HG03097 (cell line): Measurements from ENCODE around the gene MRPS22.

Experiments used
- ATAC-seq: cut with Tn5 transposase; IDR thresholded peaks from one replicate; pipeline ENCODE4 v1.9.1; 2021; ENCODE audit not compliant: unreplicated experiment, low FRiP score

Gene MRPS22

DNA sequence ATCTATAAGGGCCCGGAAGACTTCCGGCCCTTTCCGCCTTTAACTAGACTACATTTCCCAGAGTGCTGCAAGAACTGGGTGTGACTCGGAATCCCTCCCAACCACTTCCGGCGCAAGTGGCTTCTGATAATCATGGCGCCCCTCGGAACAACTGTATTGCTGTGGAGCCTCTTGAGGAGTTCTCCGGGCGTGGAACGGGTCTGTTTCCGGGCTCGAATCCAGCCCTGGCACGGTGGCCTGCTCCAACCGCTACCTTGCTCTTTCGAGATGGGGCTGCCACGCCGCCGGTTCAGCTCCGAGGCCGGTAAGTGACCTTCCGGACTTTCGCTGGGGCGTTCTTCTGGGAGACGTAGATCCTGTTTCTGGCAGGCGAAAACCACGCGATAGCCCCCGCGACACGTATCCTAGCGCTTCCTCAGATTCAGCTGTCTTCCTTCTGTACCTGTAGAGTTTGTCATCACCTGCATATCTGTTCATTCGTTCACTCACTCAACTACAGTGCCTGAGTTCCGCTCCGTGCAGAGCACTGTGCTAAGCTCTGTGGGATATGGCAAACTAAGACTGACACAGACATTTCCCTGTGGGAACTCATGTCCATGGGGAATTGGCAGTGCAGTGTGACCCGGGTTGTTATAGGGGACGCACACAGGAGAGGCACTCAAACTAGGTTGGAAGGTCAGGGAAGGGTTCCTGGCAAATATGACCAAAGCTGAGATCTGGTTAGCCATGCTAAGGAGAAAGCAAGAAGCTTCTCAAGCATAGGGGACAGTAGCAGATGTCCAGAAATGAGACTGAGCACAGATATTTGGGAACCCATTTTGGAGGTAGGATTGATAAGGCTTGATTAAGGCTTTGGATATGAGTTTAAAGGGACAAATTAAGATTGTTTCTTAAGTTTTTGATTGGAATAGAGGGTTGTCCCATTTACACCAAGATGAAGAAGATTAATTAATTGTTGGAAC, at the start of gene MRPS22:
MRPS22 (plus strand) TSS at position 126 of the 962 bp plus-strand sequence; CDS start at position 133, 7 bp downstream.
- ATAC-seq, result peak; percentile 93

DNA sequence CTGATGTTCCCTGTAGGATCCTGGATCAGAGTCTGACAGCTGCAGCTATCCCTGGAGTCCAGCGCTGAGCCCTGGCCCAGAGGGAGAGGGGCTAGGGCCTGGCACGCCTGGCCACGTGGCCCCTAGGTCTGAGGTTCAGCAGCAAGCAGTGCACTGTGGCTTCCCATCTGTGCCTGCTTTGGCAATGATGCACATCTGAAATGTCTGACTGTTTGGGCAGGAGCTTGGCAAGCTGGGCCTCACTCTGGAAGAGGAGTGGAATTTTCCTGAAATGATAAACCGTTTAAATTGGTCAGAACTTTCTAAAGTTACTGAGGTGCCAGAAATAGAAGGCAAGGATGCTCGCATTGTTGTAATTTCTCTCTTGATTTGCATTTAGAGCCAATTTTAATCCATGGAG, 48.8 kb upstream of the MRPS22 start:
- ATAC-seq, result no peak

DNA sequence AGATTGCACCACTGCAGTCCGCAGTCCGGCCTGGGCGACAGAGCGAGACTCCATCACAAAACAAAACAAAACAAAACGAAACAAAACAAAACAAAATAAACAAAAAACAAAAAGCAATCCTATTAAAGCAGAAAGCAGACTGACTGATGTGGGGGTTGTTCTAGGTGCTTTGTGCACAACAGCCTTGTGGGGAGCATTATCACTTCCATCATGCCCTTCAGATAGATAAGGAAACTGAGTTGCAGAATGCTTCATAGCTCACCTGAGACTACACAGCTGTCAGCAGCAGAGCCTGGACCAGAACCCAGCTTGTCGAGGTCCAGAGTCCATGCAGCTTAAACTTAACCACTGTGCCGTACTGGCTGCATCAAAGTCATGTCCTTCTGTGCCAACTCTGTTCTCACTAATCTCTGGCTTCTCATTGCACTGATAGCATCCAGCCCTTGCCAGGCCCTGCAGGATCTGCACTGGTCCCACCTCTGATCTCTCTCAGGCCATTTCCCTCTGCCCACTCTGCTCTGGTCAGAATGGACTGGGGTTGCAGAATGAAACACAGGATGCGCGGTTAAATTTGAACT, 47.6 kb upstream of the MRPS22 start:
- ATAC-seq, result no peak

DNA sequence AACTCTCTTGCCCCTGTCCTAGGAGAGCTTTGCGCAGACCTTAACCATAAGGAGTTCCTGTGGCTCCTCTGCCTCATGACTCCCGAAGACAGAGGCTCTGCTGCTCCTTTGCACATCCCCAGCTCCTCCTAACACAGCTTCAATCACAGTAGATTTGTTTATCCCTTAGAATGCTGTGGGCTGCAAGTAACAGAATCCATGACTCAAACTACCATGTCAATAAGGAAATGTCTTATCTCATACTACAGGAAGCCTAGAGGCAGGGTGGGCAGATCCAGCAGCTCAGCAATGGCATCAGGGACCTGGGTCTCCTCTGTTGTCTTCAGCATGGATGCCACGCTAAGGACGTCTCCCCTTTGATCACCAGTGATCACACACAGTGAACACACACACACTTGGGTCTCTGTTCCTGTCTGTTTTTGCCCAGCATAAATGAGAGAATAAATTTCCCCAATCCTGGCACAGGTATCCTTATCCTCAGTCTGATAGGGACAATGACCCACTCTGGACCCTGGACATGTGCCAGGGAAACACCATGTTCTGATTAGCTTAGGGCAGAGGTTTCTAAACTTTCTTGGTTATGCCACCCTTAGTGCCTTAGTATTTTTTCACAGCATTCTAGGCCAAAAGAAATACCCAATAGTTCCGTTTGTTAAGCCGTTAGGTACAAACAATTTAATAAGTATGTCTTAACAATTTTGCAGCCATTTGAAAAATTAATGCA, 46.1 kb upstream of the MRPS22 start:
- no peak for ATAC-seq

DNA sequence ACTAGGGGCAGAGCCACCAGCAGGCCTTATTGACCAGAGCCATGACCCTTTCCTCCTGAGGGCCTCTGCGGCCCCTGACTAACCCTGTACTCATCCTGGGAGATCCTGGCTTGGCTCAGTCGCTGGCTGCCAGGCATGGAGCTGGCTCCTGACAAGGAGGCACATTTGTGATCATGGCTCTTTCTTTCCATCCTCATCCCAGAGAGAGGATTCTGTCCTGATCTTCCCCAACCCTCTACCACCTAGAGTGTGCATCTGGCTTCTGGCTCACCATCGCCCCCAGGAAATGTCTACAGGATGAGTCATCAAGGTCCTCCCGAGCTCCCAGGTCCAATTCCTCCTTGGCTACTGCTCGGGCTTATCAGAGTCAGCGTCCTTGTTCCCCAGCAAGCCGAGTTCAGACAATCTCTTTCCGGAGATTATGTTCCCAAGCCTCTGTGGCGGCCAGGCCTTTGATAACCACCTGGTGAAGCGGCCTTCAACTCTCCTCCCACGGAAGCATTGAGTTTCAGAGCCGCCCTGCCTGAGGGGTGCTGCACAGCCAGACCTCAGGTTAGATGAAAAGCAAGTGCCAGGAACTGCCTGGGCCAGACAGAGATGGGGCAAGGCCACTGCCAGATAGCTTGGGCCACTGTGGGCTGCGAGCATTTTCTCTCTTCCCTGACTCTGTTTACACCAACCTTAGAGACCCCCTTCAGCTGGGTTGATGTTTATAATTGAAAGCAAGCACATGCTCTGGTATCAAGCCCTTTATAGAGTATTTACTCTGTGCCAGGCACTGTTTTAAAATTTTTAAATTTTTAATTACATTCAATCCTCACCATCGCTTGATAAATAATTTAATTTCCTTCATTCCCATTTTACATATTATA, 44.3 kb upstream of the MRPS22 start:
- no peak for ATAC-seq

DNA sequence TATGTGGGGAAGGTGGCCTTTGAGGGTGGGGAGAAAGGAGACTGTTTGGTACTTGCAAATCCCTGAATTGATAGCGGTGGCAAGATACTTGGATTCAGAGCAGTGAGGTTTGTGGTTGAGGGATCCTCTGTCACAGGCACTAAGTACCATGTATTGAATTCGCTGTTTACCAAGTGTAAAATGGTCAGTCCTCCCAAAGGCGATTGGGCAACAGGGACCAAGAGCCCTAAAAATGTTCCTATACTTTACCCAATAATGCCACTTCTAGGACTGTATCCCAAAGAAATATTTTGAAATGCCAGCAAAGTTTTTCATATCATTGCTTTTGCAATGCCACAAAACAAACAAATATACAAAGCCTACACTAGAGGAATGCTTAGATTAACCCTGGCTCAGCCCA, 43.4 kb upstream of the MRPS22 start:
- ATAC-seq, result no peak

DNA sequence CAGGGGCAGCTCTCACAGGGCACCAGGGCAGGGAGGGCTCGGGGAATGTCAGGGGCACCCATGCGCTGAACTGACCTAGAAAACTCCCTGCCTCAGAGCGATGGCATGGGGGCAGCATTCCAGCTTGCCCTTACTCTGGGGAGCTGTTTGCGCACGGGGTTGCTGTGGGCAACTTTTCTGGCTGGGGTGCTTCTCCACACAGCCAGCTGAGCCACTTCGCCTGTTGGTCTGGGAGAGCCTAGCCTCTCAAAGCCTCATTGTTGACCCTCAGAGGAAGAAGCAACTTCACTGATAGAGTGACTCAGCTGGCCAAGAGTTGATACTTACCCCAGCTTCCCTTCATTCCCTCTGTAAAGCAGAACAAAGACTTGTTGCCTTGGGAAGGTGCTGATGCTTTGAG, 42.6 kb upstream of the MRPS22 start:
- ATAC-seq, result no peak

DNA sequence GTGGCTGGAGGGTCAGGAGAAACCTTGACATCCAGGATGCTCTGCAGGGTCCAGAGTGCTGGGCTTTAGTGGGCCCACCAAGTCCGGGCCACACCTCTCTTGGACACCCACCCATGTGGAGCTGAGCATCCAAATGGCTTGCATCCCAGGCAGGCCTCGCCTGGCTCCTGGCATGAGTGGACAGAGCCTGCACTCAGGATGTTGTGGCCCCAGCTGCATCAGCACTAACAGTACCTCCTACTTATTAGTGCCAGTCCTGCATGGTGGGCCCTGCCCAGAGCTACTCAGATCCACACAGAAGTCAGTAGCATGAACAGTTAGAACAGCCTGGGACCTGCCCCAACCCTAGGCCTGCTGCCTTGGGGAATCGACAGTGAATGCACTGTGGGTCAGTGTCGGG, 42.2 kb upstream of the MRPS22 start:
- ATAC-seq, result no peak

DNA sequence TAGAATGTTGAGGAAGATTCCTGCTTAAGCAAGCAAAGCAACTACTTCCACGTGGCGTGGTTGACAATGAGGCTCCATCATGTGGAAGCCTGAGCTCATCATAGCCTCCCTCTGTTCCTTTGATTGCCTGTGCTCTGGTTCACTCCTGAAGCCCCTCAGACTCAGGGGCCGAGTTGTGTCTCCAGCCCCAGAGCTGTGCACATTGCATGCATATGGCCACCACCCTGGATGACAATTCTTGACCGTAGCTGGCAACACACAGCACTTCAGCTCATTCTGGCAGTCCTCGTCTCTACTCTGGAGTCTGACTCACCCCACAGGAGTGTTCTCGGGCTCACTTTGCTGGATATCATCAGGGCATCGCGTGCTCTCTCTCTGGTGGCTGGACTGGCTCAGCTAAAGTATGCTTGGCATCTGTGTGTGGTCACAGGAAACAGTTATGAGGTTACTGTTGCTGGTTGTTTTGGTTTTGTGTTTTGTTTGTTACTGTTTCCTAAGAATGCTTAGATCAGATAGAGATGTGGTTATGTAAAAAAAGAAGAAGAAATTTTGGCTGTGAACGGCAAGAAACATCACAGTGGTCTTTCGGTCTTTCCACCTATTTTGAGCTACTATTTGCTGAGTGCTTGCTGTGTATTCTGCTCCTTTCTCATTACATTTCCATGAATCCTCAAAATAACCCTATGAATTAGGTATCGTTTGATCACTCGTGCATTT, 41.6 kb upstream of the MRPS22 start:
- ATAC-seq, result no peak

DNA sequence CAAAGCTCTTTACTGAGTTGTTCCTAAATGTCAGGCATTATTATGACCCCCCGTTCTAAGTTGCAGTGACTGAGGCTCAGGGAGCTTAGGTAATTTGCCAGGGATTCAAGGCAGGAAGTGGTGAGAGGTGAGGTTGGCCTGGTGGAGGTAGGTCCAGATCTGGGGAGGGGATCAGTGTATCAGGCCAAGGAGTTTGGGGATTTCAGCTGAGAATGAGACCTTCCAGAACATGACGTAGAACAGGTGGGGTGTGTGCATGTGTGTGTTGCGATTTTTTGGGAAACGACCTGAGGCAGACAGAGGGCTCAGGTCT, 41.1 kb upstream of the MRPS22 start:
- no peak for ATAC-seq

DNA sequence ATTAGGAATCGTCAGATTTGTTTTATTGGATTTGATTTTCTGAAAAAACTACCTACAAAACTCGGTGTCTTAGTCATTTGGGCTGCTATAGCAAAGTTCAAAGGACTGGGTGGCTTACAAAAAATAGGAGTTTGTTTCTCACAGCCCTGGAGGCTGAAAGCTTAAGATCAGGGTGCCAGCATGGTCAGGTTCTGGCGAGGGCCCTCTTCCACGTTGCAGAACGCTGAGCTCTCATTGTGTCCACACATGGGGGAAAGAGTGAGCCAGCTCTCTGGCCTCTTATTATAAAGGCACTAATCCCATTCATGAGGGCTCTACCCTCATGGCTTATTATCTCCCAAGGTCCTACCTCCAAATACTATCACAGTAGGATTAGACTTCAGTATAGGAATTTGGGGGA, 40.6 kb upstream of the MRPS22 start:
- no peak for ATAC-seq

DNA sequence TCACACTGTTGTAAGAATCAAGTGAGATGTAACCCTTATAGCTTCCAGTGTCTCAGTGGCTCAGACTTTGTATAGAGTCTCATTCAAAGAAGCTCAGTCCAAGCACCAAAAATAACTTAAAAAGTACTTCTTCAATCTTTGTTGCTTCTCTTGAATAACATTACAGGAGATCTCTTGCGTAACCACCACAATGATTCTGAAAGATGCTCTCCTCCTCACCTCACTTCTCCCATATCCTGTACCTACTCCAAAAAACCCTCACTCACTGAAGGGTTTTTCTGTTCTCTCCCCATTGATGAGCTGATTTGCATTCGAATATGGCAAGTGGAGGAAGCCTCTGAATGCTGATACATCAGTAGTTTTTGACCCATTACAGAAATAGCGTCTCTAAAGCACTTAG, 39.4 kb upstream of the MRPS22 start:
- no peak for ATAC-seq

DNA sequence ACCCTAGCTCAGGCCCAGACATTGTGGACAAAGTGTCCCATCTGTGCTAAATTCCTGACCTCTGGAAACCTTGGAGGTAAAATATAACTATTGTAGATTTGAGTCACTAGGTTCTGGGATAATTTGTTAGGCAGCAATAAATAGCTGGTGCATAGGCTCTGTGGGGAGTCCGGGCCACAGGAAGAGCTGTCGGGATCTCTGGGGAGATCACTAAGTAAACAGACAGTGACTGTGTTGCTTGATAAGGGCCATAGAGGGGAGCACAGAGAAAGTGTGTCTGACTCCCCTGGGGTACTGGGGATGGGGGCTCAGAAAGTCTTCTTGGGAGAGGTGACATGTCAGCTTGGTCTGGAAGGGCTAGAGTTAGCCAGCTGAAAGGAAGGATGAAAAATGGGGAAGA, 37.7 kb upstream of the MRPS22 start:
- ATAC-seq, result no peak

DNA sequence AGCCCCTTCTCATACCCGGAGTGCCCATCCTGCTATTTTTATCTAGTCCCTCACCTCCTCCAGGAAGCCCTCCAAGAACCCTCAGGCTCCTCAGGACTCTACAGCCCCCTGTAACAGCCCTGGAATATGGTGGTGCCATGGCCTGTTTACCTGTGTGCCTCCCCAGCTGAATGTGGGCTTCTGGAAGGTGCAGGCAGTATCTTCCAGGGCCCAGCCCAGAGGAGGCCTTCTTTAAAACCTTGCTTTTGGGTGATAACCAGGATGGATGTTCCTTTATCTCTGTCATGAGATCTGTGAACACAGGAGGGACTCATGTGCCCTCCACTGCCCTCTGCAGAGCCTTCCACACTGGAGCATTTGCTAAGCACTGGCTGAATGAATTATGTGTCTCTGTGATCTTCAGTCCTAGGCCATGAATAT, 36.7 kb upstream of the MRPS22 start:
- ATAC-seq, result no peak

DNA sequence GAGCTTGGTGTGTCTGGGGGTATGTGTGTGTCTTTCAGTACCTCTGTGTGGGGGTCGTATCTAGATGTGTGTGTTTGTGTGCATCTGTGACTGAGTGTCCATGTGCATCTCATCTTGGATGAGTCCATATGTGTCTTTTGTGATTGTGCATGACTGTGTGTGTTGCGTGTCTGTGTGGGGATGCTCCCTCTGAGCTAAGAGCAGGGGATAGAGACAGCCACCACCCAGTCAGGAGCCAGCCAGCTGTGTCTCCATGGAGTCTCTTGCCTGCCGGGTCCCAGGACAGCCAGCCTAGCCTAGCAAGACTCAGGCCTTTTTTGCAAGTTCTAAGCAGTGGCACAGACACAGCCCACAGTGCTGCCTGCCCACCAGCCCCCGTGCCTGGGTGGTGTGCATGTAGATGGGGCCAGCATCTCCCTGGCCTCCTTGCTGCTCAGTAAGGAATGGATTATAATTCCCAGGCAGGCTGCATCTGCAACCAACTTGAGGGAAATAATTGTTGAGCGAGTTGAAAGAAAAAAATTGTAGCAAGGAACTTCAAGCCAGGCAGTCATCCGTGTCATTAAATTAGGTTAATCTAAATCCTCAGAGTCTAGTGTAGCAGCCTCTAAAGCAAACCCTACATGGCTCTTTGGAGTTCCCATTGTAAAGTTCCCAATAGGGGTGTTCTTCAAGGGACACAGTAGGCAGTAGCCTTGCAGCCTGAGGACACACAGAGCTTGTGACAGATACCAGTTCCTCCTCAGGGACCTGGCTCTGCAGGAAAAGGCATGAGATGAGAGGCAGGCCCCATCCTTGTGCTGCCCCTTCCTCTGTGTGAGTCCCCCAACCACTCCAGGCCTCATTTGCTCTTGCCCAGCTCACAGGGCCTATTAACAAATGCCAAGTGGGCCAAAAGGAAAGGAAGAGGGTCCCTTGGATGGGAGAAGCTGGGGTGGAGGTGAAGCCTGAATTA, 35.9 kb upstream of the MRPS22 start:
- no peak for ATAC-seq

DNA sequence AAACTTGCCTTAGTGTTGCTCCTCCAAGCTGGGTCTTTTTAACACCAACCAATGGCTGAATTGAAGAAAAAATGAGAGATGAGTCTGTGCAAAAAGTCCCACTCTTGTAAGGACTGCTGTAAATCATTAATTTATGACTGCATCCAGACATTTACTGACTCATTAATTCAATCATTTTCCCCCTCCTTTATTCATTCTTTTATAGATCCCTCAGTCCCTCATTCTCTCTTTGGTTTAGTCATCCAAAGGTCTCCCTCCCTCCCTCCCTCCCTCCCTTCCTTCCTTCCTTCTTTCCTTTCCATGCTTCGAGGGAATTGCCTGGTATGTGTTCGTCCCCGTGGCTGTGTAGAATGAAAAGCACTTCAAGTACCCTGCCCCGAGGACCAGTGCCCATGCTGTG, 35.3 kb upstream of the MRPS22 start:
- no peak for ATAC-seq

DNA sequence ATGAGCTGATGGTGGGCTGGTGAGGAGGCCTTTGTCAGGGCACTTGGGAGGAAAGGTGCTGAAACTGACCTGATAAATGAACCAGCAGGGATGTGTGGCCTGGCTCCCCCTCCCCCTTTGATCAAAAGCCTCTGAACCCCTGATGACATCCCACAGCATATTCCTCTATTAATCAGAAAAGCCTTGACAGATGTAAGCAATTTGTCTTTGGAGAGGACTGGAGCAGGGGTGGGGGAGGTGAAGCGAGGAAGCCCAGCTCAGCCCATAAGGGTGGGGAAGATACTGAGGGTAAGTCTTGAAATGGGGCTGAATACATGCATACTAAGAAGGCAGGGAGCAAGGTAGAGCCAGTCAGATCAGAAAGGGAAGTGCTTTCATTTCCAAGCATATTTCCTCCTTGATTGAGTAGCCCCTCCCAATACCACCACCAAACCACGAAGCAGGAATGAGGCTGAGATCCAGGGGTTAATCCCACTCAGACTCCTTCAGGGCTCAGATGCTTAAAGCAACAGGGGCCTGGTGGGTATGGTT, 34.7 kb upstream of the MRPS22 start:
- no peak for ATAC-seq

DNA sequence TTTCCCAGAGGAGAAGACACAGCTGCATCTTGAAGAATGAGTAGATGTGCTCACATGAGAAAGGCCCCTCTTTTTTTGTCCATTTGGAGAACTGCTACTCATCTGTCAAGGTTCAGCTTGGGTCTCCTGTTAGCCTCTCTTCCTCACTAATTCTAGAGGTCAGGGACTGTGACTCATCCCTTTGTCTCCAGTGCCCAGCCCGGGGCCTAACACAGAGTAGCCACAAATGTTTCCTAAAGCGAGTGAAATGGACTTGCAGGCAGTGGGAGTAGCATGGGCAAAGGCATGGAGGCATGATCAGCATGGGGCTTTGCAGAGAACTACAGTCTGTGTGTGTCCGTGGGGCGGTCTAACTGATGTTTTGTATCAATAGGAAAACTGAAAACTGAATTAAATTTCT, 33.9 kb upstream of the MRPS22 start:
- no peak for ATAC-seq

DNA sequence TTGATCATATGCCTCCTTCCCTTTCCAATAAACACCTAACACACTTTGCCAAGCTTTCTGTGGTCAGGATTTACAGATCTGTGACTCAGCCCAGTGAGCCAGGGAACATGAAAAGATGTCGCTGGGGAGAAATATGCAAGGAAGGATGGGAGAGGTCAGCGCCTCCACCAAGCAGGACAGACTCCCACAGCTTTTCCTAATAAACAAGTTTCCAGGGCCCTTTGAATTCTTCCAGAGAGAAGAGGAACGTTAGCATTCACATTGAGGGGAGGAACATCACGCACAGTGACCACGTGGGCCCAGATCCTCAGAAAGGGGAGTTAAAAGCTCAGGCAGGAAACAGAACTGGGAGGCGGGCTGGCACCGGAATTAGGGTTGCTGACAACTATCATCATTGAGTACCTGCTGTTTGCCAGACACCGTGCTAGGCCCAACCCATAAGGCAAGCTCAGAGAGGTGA, 33.3 kb upstream of the MRPS22 start:
- ATAC-seq, result no peak
